Measurements from ENCODE around the gene LIMS3.
"Not testable (repeated sequence)": the region's sequence is repeated elsewhere in the genome, so short reads cannot be mapped to it uniquely, and the experiment has no call there.

DNA sequence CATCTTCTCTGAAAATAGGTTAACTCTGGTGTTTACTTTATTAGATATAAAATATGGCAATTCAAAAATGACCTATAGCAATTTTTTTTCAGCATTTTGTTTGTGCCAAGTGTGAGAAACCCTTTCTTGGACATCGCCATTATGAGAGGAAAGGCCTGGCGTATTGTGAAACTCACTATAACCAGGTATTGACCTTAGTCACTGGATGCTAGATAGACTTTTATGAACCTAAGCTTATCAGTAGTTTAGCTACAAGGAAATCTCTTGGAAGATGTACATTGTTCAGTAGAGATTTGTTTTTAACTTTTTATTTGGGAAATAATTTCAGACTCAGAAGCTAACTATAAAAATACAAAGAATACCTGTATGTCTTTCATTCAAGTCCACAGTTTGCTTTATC lies 21.7 kb downstream of the LIMS3 start:
- TF ChIP-seq TAF1 (IDR thresholded peaks at IDR 0.05; ENCODE audit: borderline replicate concordance, low read depth, low read length); POLR2AphosphoS5 (IDR thresholded peaks at IDR 0.05; ENCODE audit: low read depth, low read length); POLR2A (IDR thresholded peaks at IDR 0.05; ENCODE audit: low read depth, low read length): not testable (repeated sequence)
